K562 (cell line): ENCODE results near the gene CAPN7. TPM values are rescaled to one million over a fixed set of nuclear protein-coding genes. Genes with fewer than 3 reads are reported as not detected.
A peak's percentile ranks its signal among the peaks of the same experiment; 100 is the strongest.

ENCODE experiments used
- CBFA2T2 ChIP-seq: fragments of 450-650 bp; conservative IDR thresholded peaks from 2 replicates; pipeline ENCODE4 v1.6.1; 2017; ENCODE audit warnings: mild to moderate bottlenecking
- CBX3 ChIP-seq, 2 experiments: IDR thresholded peaks; 1 replicate in 1 of 2; 2 replicates in 1 of 2; pipeline ENCODE4 v1.6.1; 2012; ENCODE audit warnings: inconsistent platforms in 2 of 2, low read length in 2 of 2, borderline replicate concordance in 1 of 2, control low read depth in 1 of 2
- CREM ChIP-seq: IDR thresholded peaks from 2 replicates; pipeline ENCODE4 v1.6.1; 2014; ENCODE audit warnings: antibody characterized with exemption, low read depth
- GATAD2A ChIP-seq: fragments of 450-650 bp; IDR thresholded peaks from 2 replicates; pipeline ENCODE4 v1.6.1; 2017
- JUN ChIP-seq, 2 experiments: sonication (generic) in 1 of 2; formaldehyde crosslinking in 1 of 2; IDR thresholded peaks; 2 replicates each; pipeline versions ENCODE4 v1.6.1 to v1.8.0; 2012 to 2022; ENCODE audit warnings: borderline replicate concordance in 2 of 2, mild to moderate bottlenecking in 2 of 2, improper control_type of control experiment in 1 of 2, low read depth in 1 of 2, low read length in 1 of 2, missing genetic modification reagents in 1 of 2
- MXI1 ChIP-seq: IDR thresholded peaks from 2 replicates; pipeline ENCODE4 v1.6.1; 2011; ENCODE audit warnings: low read depth, mild to moderate bottlenecking, improper control_type of control experiment, low read length
- PKNOX1 ChIP-seq: fragments of 450-650 bp; IDR thresholded peaks from 2 replicates; pipeline ENCODE4 v1.6.1; 2016
- RCOR1 ChIP-seq, 2 experiments: IDR thresholded peaks; 2 replicates each; pipeline ENCODE4 v1.6.1; 2012; ENCODE audit warnings: low read depth in 2 of 2, low read length in 2 of 2, borderline replicate concordance in 1 of 2, improper control_type of control experiment in 1 of 2
- SMAD3 ChIP-seq: fragments of 450-650 bp; formaldehyde crosslinking; conservative IDR thresholded peaks from 2 replicates; pipeline ENCODE4 v1.4.0; 2020; ENCODE audit warnings: mild to moderate bottlenecking
- SREBF1 ChIP-seq: fragments of 150-350 bp; IDR thresholded peaks from 2 replicates; pipeline ENCODE4 v1.6.1; 2014; ENCODE audit warnings: antibody characterized with exemption, low read depth, low read length, borderline replicate concordance
- TAL1 ChIP-seq: fragments of 450-650 bp; IDR thresholded peaks from 2 replicates; pipeline ENCODE4 v1.6.1; 2016; ENCODE audit warnings: mild to moderate bottlenecking
- ZNF507 ChIP-seq: conservative IDR thresholded peaks from 2 replicates; pipeline ENCODE4 v1.6.1; 2017; ENCODE audit warnings: missing genetic modification characterization, missing compliant biosample characterization
- polyA plus RNA-seq, 8 experiments: library from polyadenylated mRNA; depleted of rRNA in 4 of 8; stranded (reverse) in 5 of 8; unstranded in 3 of 8; fragments of >200 nt; fragmentation: Nextera tagmentation in 2 of 8; fragmentation: Illumina TruSeq in 1 of 8; extraction: Ambion mirVana in 2 of 8; extraction: Trizol in 1 of 8; gene quantifications; 2 replicates each; pipeline versions ENCODE4 v1.2.1 to v1.2.3, GENCODE V29; 2011 to 2014; ENCODE audit warnings: inconsistent platforms in 1 of 8, missing spikeins in 1 of 8
- total RNA-seq, 7 experiments: library from RNA; depleted of rRNA in 6 of 7; stranded (reverse); fragments of >200 nt in 6 of 7; fragmentation: Illumina TruSeq in 2 of 7; extraction: Trizol in 2 of 7; gene quantifications; 2 replicates each; pipeline versions ENCODE4 v1.2.1 to v1.2.3, GENCODE V29; 2011 to 2021; ENCODE audit warnings: low replicate concordance in 1 of 7
- TF ChIP-seq, protein P1 (sequence below): sonication (generic); formaldehyde crosslinking; IDR thresholded peaks from 2 replicates; pipeline ENCODE4 v1.8.0; 2022; ENCODE audit warnings: missing genetic modification reagents, mild to moderate bottlenecking, moderate library complexity, borderline replicate concordance
- TF ChIP-seq, protein P2 (sequence below): sonication (generic); formaldehyde crosslinking; IDR thresholded peaks from 2 replicates; pipeline ENCODE4 v1.8.1; 2023; ENCODE audit warnings: mild to moderate bottlenecking, missing genetic modification reagents
- TF ChIP-seq, protein P3 (sequence below), 3 experiments: fragments of 200-800 bp in 1 of 3; fragments of 250-450 bp in 1 of 3; fragments of 450-650 bp in 1 of 3; sonication (Bioruptor Pico) in 1 of 3; sonication (Bioruptor generic) in 1 of 3; formaldehyde crosslinking in 1 of 3; IDR thresholded peaks; 2 replicates each; pipeline versions ENCODE4 v1.6.1 to v1.8.0; 2016 to 2022; ENCODE audit warnings: mild to moderate bottlenecking in 2 of 3, missing genetic modification characterization in 2 of 3, missing compliant biosample characterization in 1 of 3, moderate library complexity in 1 of 3
- TF ChIP-seq, protein P4 (sequence below): fragments of 450-650 bp; IDR thresholded peaks from 2 replicates; pipeline ENCODE4 v1.6.1; 2016; ENCODE audit warnings: antibody characterized with exemption

The CAPN7 gene
- total and polyA plus RNA-seq, 9 of the 15 experiments (the other 6 are each of a cell fraction or from before 2014, with no cell fraction given) = 6.5 to 42.7 (median 32.7) TPM

DNA sequence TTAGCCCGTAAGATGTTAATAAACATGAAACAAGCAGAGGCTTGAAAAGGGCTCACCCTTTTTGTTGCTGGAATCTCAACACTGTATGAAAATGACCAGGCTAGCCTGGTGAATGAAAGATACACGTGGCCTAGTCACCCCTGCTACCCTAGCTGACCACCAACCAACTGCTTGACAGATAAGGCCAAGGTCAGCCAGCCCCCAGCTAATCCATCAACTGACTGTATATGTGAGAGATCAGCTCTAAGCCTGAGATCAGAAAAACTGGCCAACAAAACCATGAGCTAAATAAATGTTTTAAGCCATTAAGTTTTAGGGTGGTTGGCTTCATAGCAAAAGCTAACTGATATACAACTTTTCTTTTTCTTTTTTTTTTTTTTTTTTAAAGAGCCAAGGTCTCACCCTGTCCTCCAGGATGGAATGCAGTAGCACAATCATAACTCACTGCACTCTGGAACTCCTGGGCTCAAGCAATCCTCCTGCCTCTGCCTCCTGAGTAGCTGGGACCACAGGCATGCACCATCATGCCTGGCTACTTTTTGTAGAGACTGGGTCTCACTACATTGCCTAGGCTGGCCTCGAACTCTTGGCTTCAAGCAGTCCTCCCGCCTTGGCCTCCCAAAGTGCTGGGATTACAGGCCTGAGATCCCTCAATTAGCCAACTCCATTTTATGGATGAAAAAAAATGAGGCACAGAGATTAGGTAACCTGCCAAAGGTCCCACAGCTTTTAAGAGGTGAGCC, 91.7 kb downstream of the CAPN7 start (continued):
- TF ChIP-seq, protein P1, sequence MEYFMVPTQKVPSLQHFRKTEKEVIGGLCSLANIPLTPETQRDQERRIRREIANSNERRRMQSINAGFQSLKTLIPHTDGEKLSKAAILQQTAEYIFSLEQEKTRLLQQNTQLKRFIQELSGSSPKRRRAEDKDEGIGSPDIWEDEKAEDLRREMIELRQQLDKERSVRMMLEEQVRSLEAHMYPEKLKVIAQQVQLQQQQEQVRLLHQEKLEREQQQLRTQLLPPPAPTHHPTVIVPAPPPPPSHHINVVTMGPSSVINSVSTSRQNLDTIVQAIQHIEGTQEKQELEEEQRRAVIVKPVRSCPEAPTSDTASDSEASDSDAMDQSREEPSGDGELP (CRISPR knock-in tag) = peak; percentile 41; the same call in 1 of the 2 replicates
- no peak for TF ChIP-seq ZNF507 (tag)
- TF ChIP-seq SMAD3 (CRISPR knock-in tag) = no peak
- TF ChIP-seq MXI1 = 0 out of 2 replicates have a peak, but pooled peaks have one; percentile 62
- TF ChIP-seq, protein P2, sequence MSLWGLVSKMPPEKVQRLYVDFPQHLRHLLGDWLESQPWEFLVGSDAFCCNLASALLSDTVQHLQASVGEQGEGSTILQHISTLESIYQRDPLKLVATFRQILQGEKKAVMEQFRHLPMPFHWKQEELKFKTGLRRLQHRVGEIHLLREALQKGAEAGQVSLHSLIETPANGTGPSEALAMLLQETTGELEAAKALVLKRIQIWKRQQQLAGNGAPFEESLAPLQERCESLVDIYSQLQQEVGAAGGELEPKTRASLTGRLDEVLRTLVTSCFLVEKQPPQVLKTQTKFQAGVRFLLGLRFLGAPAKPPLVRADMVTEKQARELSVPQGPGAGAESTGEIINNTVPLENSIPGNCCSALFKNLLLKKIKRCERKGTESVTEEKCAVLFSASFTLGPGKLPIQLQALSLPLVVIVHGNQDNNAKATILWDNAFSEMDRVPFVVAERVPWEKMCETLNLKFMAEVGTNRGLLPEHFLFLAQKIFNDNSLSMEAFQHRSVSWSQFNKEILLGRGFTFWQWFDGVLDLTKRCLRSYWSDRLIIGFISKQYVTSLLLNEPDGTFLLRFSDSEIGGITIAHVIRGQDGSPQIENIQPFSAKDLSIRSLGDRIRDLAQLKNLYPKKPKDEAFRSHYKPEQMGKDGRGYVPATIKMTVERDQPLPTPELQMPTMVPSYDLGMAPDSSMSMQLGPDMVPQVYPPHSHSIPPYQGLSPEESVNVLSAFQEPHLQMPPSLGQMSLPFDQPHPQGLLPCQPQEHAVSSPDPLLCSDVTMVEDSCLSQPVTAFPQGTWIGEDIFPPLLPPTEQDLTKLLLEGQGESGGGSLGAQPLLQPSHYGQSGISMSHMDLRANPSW = no peak
- peak; percentile 80 for TF ChIP-seq CBFA2T2
- peak; percentile 65 to 84; a peak in 2 of 4 replicates for TF ChIP-seq RCOR1 (IDR thresholded peaks at IDR 0.05; ENCODE audit: borderline replicate concordance in 1 of 2, low read depth in 2 of 2, low read length in 2 of 2)
- TF ChIP-seq, protein P3, sequence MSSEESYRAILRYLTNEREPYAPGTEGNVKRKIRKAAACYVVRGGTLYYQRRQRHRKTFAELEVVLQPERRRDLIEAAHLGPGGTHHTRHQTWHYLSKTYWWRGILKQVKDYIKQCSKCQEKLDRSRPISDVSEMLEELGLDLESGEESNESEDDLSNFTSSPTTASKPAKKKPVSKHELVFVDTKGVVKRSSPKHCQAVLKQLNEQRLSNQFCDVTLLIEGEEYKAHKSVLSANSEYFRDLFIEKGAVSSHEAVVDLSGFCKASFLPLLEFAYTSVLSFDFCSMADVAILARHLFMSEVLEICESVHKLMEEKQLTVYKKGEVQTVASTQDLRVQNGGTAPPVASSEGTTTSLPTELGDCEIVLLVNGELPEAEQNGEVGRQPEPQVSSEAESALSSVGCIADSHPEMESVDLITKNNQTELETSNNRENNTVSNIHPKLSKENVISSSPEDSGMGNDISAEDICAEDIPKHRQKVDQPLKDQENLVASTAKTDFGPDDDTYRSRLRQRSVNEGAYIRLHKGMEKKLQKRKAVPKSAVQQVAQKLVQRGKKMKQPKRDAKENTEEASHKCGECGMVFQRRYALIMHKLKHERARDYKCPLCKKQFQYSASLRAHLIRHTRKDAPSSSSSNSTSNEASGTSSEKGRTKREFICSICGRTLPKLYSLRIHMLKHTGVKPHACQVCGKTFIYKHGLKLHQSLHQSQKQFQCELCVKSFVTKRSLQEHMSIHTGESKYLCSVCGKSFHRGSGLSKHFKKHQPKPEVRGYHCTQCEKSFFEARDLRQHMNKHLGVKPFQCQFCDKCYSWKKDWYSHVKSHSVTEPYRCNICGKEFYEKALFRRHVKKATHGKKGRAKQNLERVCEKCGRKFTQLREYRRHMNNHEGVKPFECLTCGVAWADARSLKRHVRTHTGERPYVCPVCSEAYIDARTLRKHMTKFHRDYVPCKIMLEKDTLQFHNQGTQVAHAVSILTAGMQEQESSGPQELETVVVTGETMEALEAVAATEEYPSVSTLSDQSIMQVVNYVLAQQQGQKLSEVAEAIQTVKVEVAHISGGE (CRISPR knock-in tag; IDR thresholded peaks at IDR 0.05) = 0 out of 6 replicates have a peak, but pooled peaks of 1 of the 3 experiments have one; percentile 44
- TF ChIP-seq, protein P4, sequence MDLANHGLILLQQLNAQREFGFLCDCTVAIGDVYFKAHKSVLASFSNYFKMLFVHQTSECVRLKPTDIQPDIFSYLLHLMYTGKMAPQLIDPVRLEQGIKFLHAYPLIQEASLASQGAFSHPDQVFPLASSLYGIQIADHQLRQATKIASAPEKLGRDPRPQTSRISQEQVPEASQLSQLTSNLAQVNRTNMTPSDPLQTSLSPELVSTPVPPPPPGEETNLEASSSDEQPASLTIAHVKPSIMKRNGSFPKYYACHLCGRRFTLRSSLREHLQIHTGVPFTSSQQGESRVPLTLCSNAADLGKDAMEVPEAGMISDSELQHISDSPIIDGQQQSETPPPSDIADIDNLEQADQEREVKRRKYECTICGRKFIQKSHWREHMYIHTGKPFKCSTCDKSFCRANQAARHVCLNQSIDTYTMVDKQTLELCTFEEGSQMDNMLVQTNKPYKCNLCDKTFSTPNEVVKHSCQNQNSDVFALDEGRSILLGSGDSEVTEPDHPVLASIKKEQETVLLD = no peak
- TF ChIP-seq JUN (IDR thresholded peaks at IDR 0.05; ENCODE audit: borderline replicate concordance, low read depth, low read length) = peak; percentile 40; the same call in 1 of the 2 replicates
- no peak for TF ChIP-seq JUN (CRISPR knock-in tag; IDR thresholded peaks at IDR 0.05; ENCODE audit: borderline replicate concordance)
- TF ChIP-seq GATAD2A = 0 out of 2 replicates have a peak, but pooled peaks have one; percentile 47
- peak in 1 of 2 experiments; percentile 80; a peak in 2 of 3 replicates for TF ChIP-seq CBX3 (IDR thresholded peaks at IDR 0.05; ENCODE audit: borderline replicate concordance in 1 of 2, low read length in 2 of 2)
- TF ChIP-seq PKNOX1 = peak; percentile 64
- TF ChIP-seq SREBF1 = no peak
- peak; percentile 64; the same call in 1 of the 2 replicates for TF ChIP-seq CREM
- peak; percentile 57; the same call in 1 of the 2 replicates for TF ChIP-seq TAL1
